H9 (cell line): ENCODE measurements around the gene PHF21A. TPM values are rescaled to one million over a fixed set of nuclear protein-coding genes. Genes with fewer than 3 reads are reported as not detected.

ENCODE experiments used
- DNase-seq: peaks from one replicate; pipeline ENCODE4 v3.0.0-alpha.2; 2017
- H2AFZ ChIP-seq: one replicate; pipeline ENCODE4 v1.6.1; 2013; ENCODE audit warnings: mild to moderate bottlenecking, low read length, control low read depth, moderate library complexity
- H2AK5ac ChIP-seq: 2 replicates; pipeline ENCODE4 v1.6.1; 2013; ENCODE audit warnings: low read length, control low read depth, mixed read lengths; ENCODE audit not compliant: insufficient read length
- H2BK120ac ChIP-seq: one replicate; pipeline ENCODE4 v1.6.1; 2013; ENCODE audit warnings: low read depth, mild to moderate bottlenecking, low read length, control low read depth, inconsistent platforms; ENCODE audit not compliant: poor library complexity, severe bottlenecking
- H2BK12ac ChIP-seq: 2 replicates; pipeline ENCODE4 v1.6.1; 2013; ENCODE audit warnings: low read length, control low read depth, mixed read lengths, low read depth; ENCODE audit not compliant: insufficient read length
- H2BK15ac ChIP-seq: 2 replicates; pipeline ENCODE4 v1.6.1; 2013; ENCODE audit warnings: low read depth, low read length, control low read depth
- H2BK20ac ChIP-seq: one replicate; pipeline ENCODE4 v1.6.1; 2013; ENCODE audit warnings: low read depth, mild to moderate bottlenecking, low read length, control low read depth, inconsistent platforms; ENCODE audit not compliant: poor library complexity, severe bottlenecking
- H2BK5ac ChIP-seq: 2 replicates; pipeline ENCODE4 v1.6.1; 2013; ENCODE audit warnings: low read length, control low read depth, mixed read lengths; ENCODE audit not compliant: insufficient read length
- H3K14ac ChIP-seq: 2 replicates; pipeline ENCODE4 v1.6.1; 2013; ENCODE audit warnings: low read length, control low read depth; ENCODE audit not compliant: insufficient read depth
- H3K18ac ChIP-seq: 2 replicates; pipeline ENCODE4 v1.6.1; 2013; ENCODE audit warnings: low read depth, mild to moderate bottlenecking, mixed read lengths, low read length, control low read depth; ENCODE audit not compliant: insufficient read length
- H3K23ac ChIP-seq: 2 replicates; pipeline ENCODE4 v1.6.1; 2013; ENCODE audit warnings: low read length, control low read depth, mixed read lengths, low read depth; ENCODE audit not compliant: insufficient read length
- H3K23me2 ChIP-seq: 2 replicates; pipeline ENCODE4 v1.6.1; 2013; ENCODE audit warnings: low read depth, mild to moderate bottlenecking, mixed read lengths, low read length, control low read depth; ENCODE audit not compliant: insufficient read length, poor library complexity, severe bottlenecking
- H3K27ac ChIP-seq: 2 replicates; pipeline ENCODE4 v1.5.1; 2013; ENCODE audit warnings: low read length, control low read depth, mixed read lengths, low read depth; ENCODE audit not compliant: insufficient read length
- H3K27me3 ChIP-seq: 2 replicates; pipeline ENCODE4 v1.6.1; 2013; ENCODE audit warnings: low read length, control low read depth, inconsistent platforms; ENCODE audit not compliant: insufficient read depth
- H3K4ac ChIP-seq: 2 replicates; pipeline ENCODE4 v1.6.1; 2013; ENCODE audit warnings: low read depth, mild to moderate bottlenecking, control low read depth, inconsistent platforms, low read length, moderate library complexity
- H3K4me1 ChIP-seq: 2 replicates; pipeline ENCODE4 v1.6.1; 2013; ENCODE audit warnings: low read length, control low read depth, inconsistent platforms; ENCODE audit not compliant: insufficient read depth
- H3K4me2 ChIP-seq: 2 replicates; pipeline ENCODE4 v1.6.1; 2013; ENCODE audit warnings: low read length, control low read depth, mixed read lengths; ENCODE audit not compliant: insufficient read length, insufficient read depth
- H3K56ac ChIP-seq: 2 replicates; pipeline ENCODE4 v1.6.1; 2013; ENCODE audit warnings: low read depth, mild to moderate bottlenecking, mixed read lengths, low read length, control low read depth; ENCODE audit not compliant: insufficient read length
- H3K79me1 ChIP-seq: 2 replicates; pipeline ENCODE4 v1.6.1; 2013; ENCODE audit warnings: low read depth, mild to moderate bottlenecking, moderate library complexity, low read length, control low read depth, inconsistent platforms; ENCODE audit not compliant: insufficient read depth, poor library complexity, severe bottlenecking
- H3K79me2 ChIP-seq: 2 replicates; pipeline ENCODE4 v1.6.1; 2013; ENCODE audit warnings: low read length, control low read depth, inconsistent platforms; ENCODE audit not compliant: insufficient read depth
- H3K9ac ChIP-seq: 2 replicates; pipeline ENCODE4 v1.6.1; 2013; ENCODE audit warnings: low read length, control low read depth, mixed read lengths; ENCODE audit not compliant: insufficient read length; ENCODE audit errors: extremely low read depth
- H3K9me3 ChIP-seq: one replicate; pipeline ENCODE4 v1.6.1; 2013; ENCODE audit warnings: low read depth, low read length, inconsistent platforms; ENCODE audit not compliant: control insufficient read depth
- H3T11ph ChIP-seq: one replicate; pipeline ENCODE4 v1.6.1; 2013; ENCODE audit warnings: mild to moderate bottlenecking, low read length, control low read depth, inconsistent platforms
- H4K20me1 ChIP-seq: one replicate; pipeline ENCODE4 v1.6.1; 2013; ENCODE audit not compliant: control insufficient read depth, insufficient read length, insufficient read depth
- H4K5ac ChIP-seq: 2 replicates; pipeline ENCODE4 v1.6.1; 2013; ENCODE audit warnings: low read depth, mild to moderate bottlenecking, mixed read lengths, low read length, control low read depth; ENCODE audit not compliant: insufficient read length
- H4K8ac ChIP-seq: replicated peaks from 2 replicates; pipeline ENCODE4 v1.6.1; 2013; ENCODE audit warnings: low read length, control low read depth, mixed read lengths, low read depth; ENCODE audit not compliant: insufficient read length
- H4K91ac ChIP-seq: 2 replicates; pipeline ENCODE4 v1.6.1; 2013; ENCODE audit warnings: low read depth, mild to moderate bottlenecking, moderate library complexity, mixed read lengths, low read length, control low read depth; ENCODE audit not compliant: insufficient read length
- H3K27ac Mint-ChIP-seq, 3 experiments: 2 replicates in 2 of 3; 3 replicates in 1 of 3; pipeline ENCODE4 v1.8.0; 2020 to 2021; ENCODE audit warnings: mixed read lengths in 3 of 3, mild to moderate bottlenecking in 1 of 3, moderate library complexity in 1 of 3
- H3K27me3 Mint-ChIP-seq: 2 replicates; pipeline ENCODE4 v1.8.0; 2021; ENCODE audit warnings: low read depth, mild to moderate bottlenecking, moderate library complexity, mixed read lengths
- H3K36me3 Mint-ChIP-seq, 3 experiments: 2 replicates in 2 of 3; 3 replicates in 1 of 3; pipeline ENCODE4 v1.8.0; 2020 to 2021; ENCODE audit warnings: low read depth in 3 of 3, mixed read lengths in 3 of 3; ENCODE audit not compliant: insufficient read depth in 1 of 3
- H3K4me1 Mint-ChIP-seq, 2 experiments: 2 replicates each; pipeline ENCODE4 v1.8.0; 2020; ENCODE audit warnings: mixed read lengths in 2 of 2
- H3K4me3 Mint-ChIP-seq, 2 experiments: 2 replicates in 1 of 2; 3 replicates in 1 of 2; pipeline ENCODE4 v1.8.0; 2020 to 2021; ENCODE audit warnings: mild to moderate bottlenecking in 2 of 2, mixed read lengths in 2 of 2, moderate library complexity in 1 of 2
- H3K9me3 Mint-ChIP-seq, 2 experiments: 2 replicates in 1 of 2; 3 replicates in 1 of 2; pipeline ENCODE4 v1.8.0; 2020; ENCODE audit warnings: mild to moderate bottlenecking in 2 of 2, mixed read lengths in 2 of 2, moderate library complexity in 1 of 2
- WGBS: extraction: QIAGEN DNeasy Blood & Tissue Kit; methylation state at CpG from one replicate; pipeline ENCODE4 v1.1.7; 2013; ENCODE audit warnings: missing lambda C conversion rate, low lambda C conversion rate, mixed read lengths; ENCODE audit not compliant: insufficient read length; ENCODE audit errors: extremely low coverage; 5-methylcytosine and 5-hydroxymethylcytosine counted together
- total RNA-seq: library from RNA; stranded (reverse); gene quantifications from 2 replicates; pipeline ENCODE4 v1.2.1, GENCODE V29; 2021
- TF ChIP-seq, protein P1 (sequence below): fragments of 200-600 bp; sonication (generic); conservative IDR thresholded peaks from 3 replicates; pipeline ENCODE4 v1.8.0; 2021; ENCODE audit warnings: antibody characterized with exemption, mild to moderate bottlenecking

The PHF21A gene
- total RNA-seq, 1 experiment from 2014 or later = 33.8 TPM

DNA sequence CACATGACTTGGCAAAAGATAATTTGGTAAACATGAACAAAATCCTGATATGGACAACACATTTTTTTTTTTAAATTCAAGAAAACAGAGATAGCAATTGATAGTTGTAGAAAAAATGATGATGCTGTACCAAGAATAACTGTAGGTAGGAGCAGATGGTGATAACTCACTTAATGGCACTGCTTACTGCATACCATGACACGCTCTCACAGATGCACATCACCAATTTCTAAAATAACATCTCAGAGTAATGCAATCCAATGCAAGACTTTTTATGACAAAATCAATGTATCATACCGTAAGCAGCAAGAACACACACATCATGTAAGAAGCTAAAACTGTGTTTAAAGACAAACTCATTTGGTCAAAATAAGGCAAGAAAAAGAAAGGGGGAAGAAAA is 102.6 kb downstream of the PHF21A start:
- no peak overlapping the region for H2BK120ac ChIP-seq
- no peak overlapping the region for H3K4me3 Mint-ChIP-seq
- peaks cover 0 to 2% of the 10 kb centered on the region in 2 experiments; a peak in 2 of 4 replicates for H3K4me1 Mint-ChIP-seq
- H3K23me2 ChIP-seq = no peaks in the 10 kb centered on the region
- H4K8ac ChIP-seq = no peak overlapping the region
- H2BK5ac ChIP-seq = no peak overlapping the region
- H3K4me1 ChIP-seq = no peaks in the 10 kb centered on the region
- no CpG with 5 or more reads among the region's 2 CpGs for WGBS
- H3K79me2 ChIP-seq = no peaks in the 10 kb centered on the region
- H3K23ac ChIP-seq = no peak overlapping the region
- H3K27me3 Mint-ChIP-seq = no peaks in the 10 kb centered on the region
- H4K91ac ChIP-seq = no peak overlapping the region
- H3T11ph ChIP-seq = no peak overlapping the region
- no peak for DNase-seq
- no peak overlapping the region for H2BK20ac ChIP-seq
- no peak overlapping the region for H3K4me2 ChIP-seq
- peaks cover 5 to 7% of the 10 kb centered on the region in 2 experiments; a peak in 4 of 5 replicates for H3K9me3 Mint-ChIP-seq
- H3K9ac ChIP-seq = no peak overlapping the region
- no peak overlapping the region for H2AFZ ChIP-seq
- peaks cover 5 to 12% (median 8%) of the 10 kb centered on the region in 3 experiments for H3K36me3 Mint-ChIP-seq
- H3K56ac ChIP-seq = no peak overlapping the region
- TF ChIP-seq, protein P1, sequence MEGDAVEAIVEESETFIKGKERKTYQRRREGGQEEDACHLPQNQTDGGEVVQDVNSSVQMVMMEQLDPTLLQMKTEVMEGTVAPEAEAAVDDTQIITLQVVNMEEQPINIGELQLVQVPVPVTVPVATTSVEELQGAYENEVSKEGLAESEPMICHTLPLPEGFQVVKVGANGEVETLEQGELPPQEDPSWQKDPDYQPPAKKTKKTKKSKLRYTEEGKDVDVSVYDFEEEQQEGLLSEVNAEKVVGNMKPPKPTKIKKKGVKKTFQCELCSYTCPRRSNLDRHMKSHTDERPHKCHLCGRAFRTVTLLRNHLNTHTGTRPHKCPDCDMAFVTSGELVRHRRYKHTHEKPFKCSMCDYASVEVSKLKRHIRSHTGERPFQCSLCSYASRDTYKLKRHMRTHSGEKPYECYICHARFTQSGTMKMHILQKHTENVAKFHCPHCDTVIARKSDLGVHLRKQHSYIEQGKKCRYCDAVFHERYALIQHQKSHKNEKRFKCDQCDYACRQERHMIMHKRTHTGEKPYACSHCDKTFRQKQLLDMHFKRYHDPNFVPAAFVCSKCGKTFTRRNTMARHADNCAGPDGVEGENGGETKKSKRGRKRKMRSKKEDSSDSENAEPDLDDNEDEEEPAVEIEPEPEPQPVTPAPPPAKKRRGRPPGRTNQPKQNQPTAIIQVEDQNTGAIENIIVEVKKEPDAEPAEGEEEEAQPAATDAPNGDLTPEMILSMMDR = no peak
- no peaks in the 10 kb centered on the region for H3K79me1 ChIP-seq
- no peak overlapping the region for H3K4ac ChIP-seq
- H3K27ac Mint-ChIP-seq = peak overlapping the region in 1 of 3 experiments; percentile 16; a peak in 1 of 7 replicates
- no peak overlapping the region for H4K5ac ChIP-seq
- H3K14ac ChIP-seq = no peak overlapping the region
- H3K9me3 ChIP-seq = no peaks in the 10 kb centered on the region
- H2BK12ac ChIP-seq = no peak overlapping the region
- H2BK15ac ChIP-seq = no peak overlapping the region
- H4K20me1 ChIP-seq = no peaks in the 10 kb centered on the region
- no peak overlapping the region for H3K18ac ChIP-seq
- H3K27me3 ChIP-seq = no peaks in the 10 kb centered on the region
- H2AK5ac ChIP-seq = no peak overlapping the region
- H3K27ac ChIP-seq = no peak overlapping the region
